KMS-11 (cell line): ENCODE data around the gene ABCD1.

Experiments used
- H2AFZ ChIP-seq: fragments of 200-600 bp; sonication (generic); 2 replicates; pipeline ENCODE4 v1.6.1; 2016; ENCODE audit warnings: antibody characterized with exemption, mixed run types, low read depth
- H3K27ac ChIP-seq: fragments of 200-600 bp; sonication (generic); 2 replicates; pipeline ENCODE4 v1.6.1; 2016; ENCODE audit warnings: mild to moderate bottlenecking, mixed run types
- H3K27me3 ChIP-seq: fragments of 200-600 bp; sonication (generic); 2 replicates; pipeline ENCODE4 v1.6.1; 2017; ENCODE audit warnings: mild to moderate bottlenecking, low read depth, mixed run types, moderate library complexity; ENCODE audit not compliant: insufficient read depth
- H3K36me3 ChIP-seq: fragments of 200-600 bp; sonication (generic); 2 replicates; pipeline ENCODE4 v1.6.1; 2017; ENCODE audit warnings: mild to moderate bottlenecking, mixed run types; ENCODE audit not compliant: insufficient read depth
- H3K4me1 ChIP-seq: fragments of 200-600 bp; sonication (generic); 2 replicates; pipeline ENCODE4 v1.6.1; 2016; ENCODE audit warnings: mild to moderate bottlenecking, low read depth, mixed run types; ENCODE audit not compliant: poor library complexity, severe bottlenecking
- H3K4me2 ChIP-seq: fragments of 200-600 bp; sonication (generic); 2 replicates; pipeline ENCODE4 v1.7.0; 2016; ENCODE audit warnings: mild to moderate bottlenecking, mixed run types
- H3K4me3 ChIP-seq: fragments of 200-600 bp; sonication (generic); IDR thresholded peaks from 2 replicates; pipeline ENCODE4 v1.6.1; 2017; ENCODE audit warnings: low read depth, low read length, mixed read lengths; ENCODE audit not compliant: insufficient read depth
- H3K79me2 ChIP-seq: fragments of 200-600 bp; sonication (generic); 2 replicates; pipeline ENCODE4 v1.6.1; 2016; ENCODE audit warnings: low read depth, mixed run types; ENCODE audit not compliant: insufficient read depth
- H3K9ac ChIP-seq: fragments of 200-600 bp; sonication (generic); 2 replicates; pipeline ENCODE4 v1.6.1; 2016; ENCODE audit warnings: mild to moderate bottlenecking, mixed run types
- H4K20me1 ChIP-seq: fragments of 200-600 bp; sonication (generic); 2 replicates; pipeline ENCODE4 v1.6.1; 2016; ENCODE audit warnings: mild to moderate bottlenecking, mixed run types; ENCODE audit not compliant: insufficient read depth
- CTCF ChIP-seq: fragments of 200-600 bp; sonication (generic); conservative IDR thresholded peaks from 2 replicates; pipeline ENCODE4 v1.6.1; 2017; ENCODE audit warnings: low read depth, mild to moderate bottlenecking, antibody characterized with exemption, low read length, moderate library complexity, mixed read lengths

The ABCD1 gene

GRCh38 chrX:153685156-153685536, 39.5 kb upstream of the ABCD1 start:
- Histone ChIP-seq H3K9ac (no peak overlapping the region), H3K4me3 (no peak overlapping the region)

GRCh38 chrX:153685751-153686696, 38.6 kb upstream of the ABCD1 start:
- H3K4me2 ChIP-seq = no peak overlapping the region
- no peaks in the 10 kb centered on the region for H3K36me3 ChIP-seq
- TF ChIP-seq CTCF = no peak
- H4K20me1 ChIP-seq = no peaks in the 10 kb centered on the region
- H3K27me3 ChIP-seq = no peaks in the 10 kb centered on the region
- H3K9ac ChIP-seq = no peak overlapping the region
- H3K4me3 ChIP-seq = no peak overlapping the region
- no peaks in the 10 kb centered on the region for H3K79me2 ChIP-seq
- no peak overlapping the region for H2AFZ ChIP-seq
- H3K27ac ChIP-seq = no peak overlapping the region
- H3K4me1 ChIP-seq = no peaks in the 10 kb centered on the region

More at GRCh38 chrX:153685156-153685536, 39.5 kb upstream of the ABCD1 start:
- TF ChIP-seq CTCF = no peak
- no peak overlapping the region for H3K4me2 ChIP-seq
- H3K36me3 ChIP-seq = no peaks in the 10 kb centered on the region
- no peaks in the 10 kb centered on the region for H3K79me2 ChIP-seq
- H2AFZ ChIP-seq = no peak overlapping the region
- no peaks in the 10 kb centered on the region for H4K20me1 ChIP-seq
- no peaks in the 10 kb centered on the region for H3K4me1 ChIP-seq
- H3K27ac ChIP-seq = no peak overlapping the region
- H3K27me3 ChIP-seq = no peaks in the 10 kb centered on the region

- Histone ChIP-seq H4K20me1 (no peaks in the 10 kb centered on the region), H3K27ac (no peak overlapping the region), H3K4me3 (no peak overlapping the region), H3K79me2 (no peaks in the 10 kb centered on the region), H3K36me3 (no peaks in the 10 kb centered on the region), H3K9ac (no peak overlapping the region), H3K27me3 (no peaks in the 10 kb centered on the region), H3K4me2 (no peak overlapping the region), H2AFZ (no peak overlapping the region), H3K4me1 (no peaks in the 10 kb centered on the region)
- TF ChIP-seq CTCF = no peak
Measured at GRCh38 chrX:153686711-153687110, 37.9 kb upstream of the ABCD1 start.

GRCh38 chrX:153687121-153688039, 37.3 kb upstream of the ABCD1 start, which contains the start of gene SLC6A8:
Gene SLC6A8 (plus strand): TSS chrX:153687926. CDS start chrX:153688575, 649 bp downstream.
- Histone ChIP-seq H3K9ac (no peak within 1 kb of the TSS), H4K20me1 (no peaks in the 10 kb centered on the region), H3K27ac (no peak within 1 kb of the TSS), H3K4me3 (no peak within 1 kb of the TSS), H3K79me2 (no peaks in the 10 kb centered on the region), H3K4me2 (peak within 1 kb of the TSS; percentile 39; the same call in 1 of the 2 replicates), H3K36me3 (no peaks in the 10 kb centered on the region), H3K27me3 (no peaks in the 10 kb centered on the region), H2AFZ (no peak within 1 kb of the TSS), H3K4me1 (no peaks in the 10 kb centered on the region)
- peak; percentile 34; the same call in 1 of the 2 replicates for TF ChIP-seq CTCF
